Parathyroid adenoma (tissue), 2 donors: ENCODE results near the gene DIRAS3.

Experiments used
- H2AFZ ChIP-seq: fragments of 300-600 bp; sonication (generic); one replicate; pipeline ENCODE4 v1.7.0; 2017; ENCODE audit warnings: antibody characterized with exemption, mild to moderate bottlenecking
- H3K27ac ChIP-seq: fragments of 300-600 bp; sonication (generic); one replicate; pipeline ENCODE4 v1.7.0; 2017
- H3K27me3 ChIP-seq: fragments of 300-600 bp; sonication (generic); one replicate; pipeline ENCODE4 v1.7.0; 2017; ENCODE audit warnings: low read length; ENCODE audit not compliant: control insufficient read depth, insufficient read depth
- H3K36me3 ChIP-seq: fragments of 300-600 bp; sonication (generic); one replicate; pipeline ENCODE4 v1.7.0; 2017; ENCODE audit warnings: low read length; ENCODE audit not compliant: control insufficient read depth, insufficient read depth
- H3K4me1 ChIP-seq: fragments of 300-600 bp; sonication (generic); one replicate; pipeline ENCODE4 v1.7.0; 2017; ENCODE audit warnings: control low read depth
- H3K4me2 ChIP-seq: fragments of 300-600 bp; sonication (generic); one replicate; pipeline ENCODE4 v1.7.0; 2017; ENCODE audit warnings: low read length
- H3K4me3 ChIP-seq: fragments of 300-600 bp; sonication (generic); one replicate; pipeline ENCODE4 v1.7.0; 2017; ENCODE audit warnings: low read depth, low read length
- H3K79me2 ChIP-seq: fragments of 300-600 bp; sonication (generic); one replicate; pipeline ENCODE4 v1.7.0; 2017; ENCODE audit warnings: control low read depth
- H3K9ac ChIP-seq: fragments of 300-600 bp; sonication (generic); one replicate; pipeline ENCODE4 v1.7.0; 2017; ENCODE audit warnings: mild to moderate bottlenecking
- H3K9me3 ChIP-seq: fragments of 300-600 bp; sonication (generic); one replicate; pipeline ENCODE4 v1.7.0; 2017; ENCODE audit warnings: low read length; ENCODE audit not compliant: control insufficient read depth
- CTCF ChIP-seq: fragments of 300-600 bp; sonication (generic); IDR thresholded peaks from one replicate; pipeline ENCODE4 v1.7.0; 2017; ENCODE audit warnings: antibody characterized with exemption, mild to moderate bottlenecking
- donor health status: primary hyperparathyroidism.

DIRAS3 gene

DNA sequence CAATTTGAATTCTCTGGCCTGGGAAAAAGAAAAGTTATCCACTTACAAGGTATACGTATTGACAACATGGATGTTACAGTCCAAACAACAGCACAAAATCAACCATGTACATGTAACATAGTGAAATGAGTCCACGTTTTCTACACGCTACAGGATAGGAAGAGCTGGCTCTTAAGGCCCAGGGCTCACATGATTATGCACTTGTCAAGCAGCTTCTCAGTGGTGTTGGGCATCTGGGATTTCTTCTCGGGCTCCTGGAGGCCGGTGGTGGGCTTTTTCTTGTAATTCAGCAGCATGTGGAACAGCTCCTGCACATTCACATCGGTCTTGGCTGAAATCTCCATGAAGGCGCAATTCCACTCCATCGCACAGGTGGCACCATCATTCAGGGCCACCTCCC is 4.0 kb downstream of the DIRAS3 start:
- H3K4me2 ChIP-seq, result no peak overlapping the region
- no peaks in the 10 kb centered on the region for H3K4me1 ChIP-seq
- no peaks in the 10 kb centered on the region for H3K27me3 ChIP-seq
- no peaks in the 10 kb centered on the region for H3K79me2 ChIP-seq
- no peak overlapping the region for H3K27ac ChIP-seq
- TF ChIP-seq CTCF, result no peak
- no peak overlapping the region for H3K4me3 ChIP-seq
- no peaks in the 10 kb centered on the region for H3K36me3 ChIP-seq
- H3K9ac ChIP-seq, result no peak overlapping the region
- peak overlapping the region; percentile 62 for H2AFZ ChIP-seq
- no peaks in the 10 kb centered on the region for H3K9me3 ChIP-seq

GRCh38 chr1:68045511-68046180 is 4.8 kb downstream of the DIRAS3 start:
- Histone ChIP-seq H3K9me3 (no peaks in the 10 kb centered on the region), H3K79me2 (no peaks in the 10 kb centered on the region), H2AFZ (no peak overlapping the region), H3K27me3 (no peaks in the 10 kb centered on the region), H3K4me1 (no peaks in the 10 kb centered on the region), H3K36me3 (no peaks in the 10 kb centered on the region), H3K9ac (no peak overlapping the region), H3K27ac (no peak overlapping the region), H3K4me2 (no peak overlapping the region), H3K4me3 (no peak overlapping the region)
- TF ChIP-seq CTCF, result no peak

DNA sequence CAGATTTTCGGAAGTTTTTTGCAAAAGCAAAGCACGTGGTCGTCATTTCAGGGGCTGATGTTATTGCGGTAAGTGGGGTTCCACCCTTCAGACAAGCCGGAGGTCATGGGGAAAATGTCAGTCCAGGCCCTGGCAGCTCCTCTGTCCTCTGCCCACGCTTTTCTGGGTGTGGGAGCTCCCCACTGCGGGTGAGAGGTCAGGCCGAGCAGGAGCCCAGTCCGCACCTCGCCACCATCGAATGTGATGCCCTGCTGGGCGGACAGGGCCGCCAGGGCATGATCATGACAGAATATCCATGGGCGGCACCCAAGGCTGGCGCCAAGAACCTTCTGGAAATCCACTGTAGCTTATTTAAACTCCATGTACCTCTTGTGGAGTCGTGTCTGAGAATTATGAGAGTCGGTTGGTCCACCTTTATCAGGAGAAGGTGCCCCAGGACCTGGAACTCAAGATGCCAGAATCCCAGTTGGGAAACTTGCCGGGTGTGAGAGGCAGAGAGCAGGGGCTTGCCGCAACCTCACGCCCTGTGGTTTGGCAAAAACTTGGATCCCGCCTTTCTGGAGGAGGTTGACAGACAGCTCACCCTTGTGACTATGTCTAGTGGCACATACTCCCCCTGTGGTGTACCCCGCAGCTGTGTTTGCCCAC is 6.9 kb downstream of the DIRAS3 start:
- no peaks in the 10 kb centered on the region for H3K36me3 ChIP-seq
- no peaks in the 10 kb centered on the region for H3K79me2 ChIP-seq
- H3K9me3 ChIP-seq, result no peaks in the 10 kb centered on the region

DNA sequence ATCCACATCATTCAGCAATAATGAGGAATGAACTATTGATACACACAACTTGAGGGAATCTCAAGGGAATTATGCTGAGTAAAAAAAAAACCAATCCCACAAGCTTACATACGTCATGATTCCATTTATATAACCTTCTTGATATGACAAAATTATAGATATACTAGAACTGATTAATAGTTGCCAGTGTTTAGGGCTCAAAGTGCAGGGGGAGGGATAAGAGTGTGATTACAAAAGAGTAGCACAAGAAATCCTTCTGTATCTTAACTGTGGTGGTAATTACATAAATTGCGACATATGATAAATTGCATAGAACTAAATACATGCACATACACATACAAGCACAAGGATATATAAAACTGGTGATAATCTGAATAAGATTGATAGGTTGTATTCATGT is 13.5 kb downstream of the DIRAS3 start:
- no peak overlapping the region for H3K4me2 ChIP-seq
- H3K4me1 ChIP-seq, result no peaks in the 10 kb centered on the region
- no peaks in the 10 kb centered on the region for H3K27me3 ChIP-seq
- H3K9ac ChIP-seq, result no peak overlapping the region
- no peak overlapping the region for H2AFZ ChIP-seq
- no peaks in the 10 kb centered on the region for H3K36me3 ChIP-seq
- H3K27ac ChIP-seq, result no peak overlapping the region
- no peaks in the 10 kb centered on the region for H3K9me3 ChIP-seq
- no peaks in the 10 kb centered on the region for H3K79me2 ChIP-seq
- no peak overlapping the region for H3K4me3 ChIP-seq
- no peak for TF ChIP-seq CTCF

More for the DNA sequence above, 6.9 kb downstream of the DIRAS3 start:
- Histone ChIP-seq H3K27ac (no peak overlapping the region), H3K9ac (no peak overlapping the region), H2AFZ (no peak overlapping the region), H3K4me3 (no peak overlapping the region), H3K4me1 (no peaks in the 10 kb centered on the region), H3K27me3 (no peaks in the 10 kb centered on the region), H3K4me2 (no peak overlapping the region)
- TF ChIP-seq CTCF, result no peak

DNA sequence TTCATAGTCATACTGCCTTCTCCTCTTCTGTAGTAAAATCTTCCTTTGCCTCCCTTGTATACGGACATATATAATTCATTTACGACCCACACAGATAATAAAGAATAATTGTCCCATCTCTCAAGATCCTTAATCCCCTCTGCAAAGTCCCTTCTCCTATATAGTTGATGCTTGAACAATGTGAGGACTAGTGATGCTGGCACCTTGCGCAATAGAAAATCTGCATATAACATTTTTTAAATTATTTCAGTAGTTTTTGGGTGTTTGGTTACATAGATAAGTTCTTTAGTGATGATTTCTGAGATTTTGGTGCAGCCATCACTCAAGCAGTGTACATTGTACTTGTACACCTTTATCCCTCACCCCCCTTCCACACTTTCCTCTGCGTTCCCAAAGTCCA is 21.0 kb downstream of the DIRAS3 start:
- H3K36me3 ChIP-seq, result no peaks in the 10 kb centered on the region
- H3K4me2 ChIP-seq, result no peak overlapping the region
- no peaks in the 10 kb centered on the region for H3K79me2 ChIP-seq
- H3K4me3 ChIP-seq, result no peak overlapping the region
- no peak overlapping the region for H3K27ac ChIP-seq
- H3K27me3 ChIP-seq, result no peaks in the 10 kb centered on the region
- TF ChIP-seq CTCF, result no peak
- H2AFZ ChIP-seq, result no peak overlapping the region
- H3K9me3 ChIP-seq, result no peaks in the 10 kb centered on the region
- no peak overlapping the region for H3K9ac ChIP-seq
- H3K4me1 ChIP-seq, result no peaks in the 10 kb centered on the region
